ENCODE results near the gene GPR63. TPM values are rescaled to one million over a fixed set of nuclear protein-coding genes. Genes with fewer than 3 reads are reported as not detected.

GPR63 gene
- total and polyA plus RNA-seq, 2 of the 13 experiments (the other 11 are each of a cell fraction or from before 2014, with no cell fraction given): 0.01 to 0.02 TPM

DNA sequence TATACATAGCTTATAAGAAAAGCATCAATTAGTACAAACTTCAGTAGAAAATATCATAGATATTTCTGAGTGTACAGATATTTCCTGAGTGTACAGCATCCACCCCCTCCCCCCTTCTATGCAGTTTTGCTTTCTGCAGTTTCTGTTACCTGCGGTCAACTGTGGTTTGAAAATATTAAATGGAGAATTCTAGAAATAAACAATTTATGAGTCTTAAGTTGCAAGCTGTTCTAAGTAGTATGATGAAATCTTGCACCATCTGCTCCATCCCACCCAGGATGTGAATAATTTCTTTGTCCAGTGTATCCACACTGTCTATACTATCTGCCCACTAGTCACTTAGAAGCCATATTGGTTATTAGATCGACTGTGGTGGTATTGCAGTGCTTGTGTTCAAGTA lies 15.8 kb upstream of the GPR63 start:
- Histone ChIP-seq H3K36me3 (replicated peaks in 1 of 2; ENCODE audit: control insufficient read depth in 1 of 2, insufficient read depth in 2 of 2, low read length in 2 of 2) (no peaks in the 10 kb centered on the region), H3K9ac (ENCODE audit: insufficient read depth, low read depth, low read length) (no peak overlapping the region), H3K9me3 (ENCODE audit: low read length) (no peaks in the 10 kb centered on the region), H3K4me1 (ENCODE audit: insufficient read depth, low read length) (no peaks in the 10 kb centered on the region), H3K27me3 (ENCODE audit: control insufficient read depth in 1 of 2, insufficient read depth in 2 of 2, low read length in 2 of 2) (no peaks in the 10 kb centered on the region), H3K4me3 (replicated peaks in 1 of 3; ENCODE audit: insufficient read depth in 1 of 3, low read depth in 2 of 3, low read length in 3 of 3) (no peak overlapping the region), H3K79me2 (ENCODE audit: insufficient read depth, low read length) (no peaks in the 10 kb centered on the region), H4K20me1 (ENCODE audit: insufficient read depth, low read length) (no peaks in the 10 kb centered on the region), H3K27ac (ENCODE audit: extremely low read length, insufficient read depth, low read length) (no peak overlapping the region), H3K4me2 (ENCODE audit: low read depth, low read length) (no peak overlapping the region), H2AFZ (ENCODE audit: low read length) (no peak overlapping the region)
- no peak for ATAC-seq
- in situ Hi-C loops (cut with HindIII; ENCODE audit: extremely low pct_ligation_motif_present, low pct_unique_long_range_greater_than_20kb): no loop called here
- no TSS peak for BruUV-seq (replicated peaks)
- DNase-seq (ENCODE audit: low spot score): no peak
- no peak for FAIRE-seq
- TF ChIP-seq, protein P1, sequence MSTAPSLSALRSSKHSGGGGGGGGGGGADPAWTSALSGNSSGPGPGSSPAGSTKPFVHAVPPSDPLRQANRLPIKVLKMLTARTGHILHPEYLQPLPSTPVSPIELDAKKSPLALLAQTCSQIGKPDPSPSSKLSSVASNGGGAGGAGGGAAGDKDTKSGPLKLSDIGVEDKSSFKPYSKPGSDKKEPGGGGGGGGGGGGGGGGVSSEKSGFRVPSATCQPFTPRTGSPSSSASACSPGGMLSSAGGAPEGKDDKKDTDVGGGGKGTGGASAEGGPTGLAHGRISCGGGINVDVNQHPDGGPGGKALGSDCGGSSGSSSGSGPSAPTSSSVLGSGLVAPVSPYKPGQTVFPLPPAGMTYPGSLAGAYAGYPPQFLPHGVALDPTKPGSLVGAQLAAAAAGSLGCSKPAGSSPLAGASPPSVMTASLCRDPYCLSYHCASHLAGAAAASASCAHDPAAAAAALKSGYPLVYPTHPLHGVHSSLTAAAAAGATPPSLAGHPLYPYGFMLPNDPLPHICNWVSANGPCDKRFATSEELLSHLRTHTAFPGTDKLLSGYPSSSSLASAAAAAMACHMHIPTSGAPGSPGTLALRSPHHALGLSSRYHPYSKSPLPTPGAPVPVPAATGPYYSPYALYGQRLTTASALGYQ (CRISPR knock-in tag; IDR thresholded peaks at IDR 0.05): no peak
- TF ChIP-seq, protein P2, sequence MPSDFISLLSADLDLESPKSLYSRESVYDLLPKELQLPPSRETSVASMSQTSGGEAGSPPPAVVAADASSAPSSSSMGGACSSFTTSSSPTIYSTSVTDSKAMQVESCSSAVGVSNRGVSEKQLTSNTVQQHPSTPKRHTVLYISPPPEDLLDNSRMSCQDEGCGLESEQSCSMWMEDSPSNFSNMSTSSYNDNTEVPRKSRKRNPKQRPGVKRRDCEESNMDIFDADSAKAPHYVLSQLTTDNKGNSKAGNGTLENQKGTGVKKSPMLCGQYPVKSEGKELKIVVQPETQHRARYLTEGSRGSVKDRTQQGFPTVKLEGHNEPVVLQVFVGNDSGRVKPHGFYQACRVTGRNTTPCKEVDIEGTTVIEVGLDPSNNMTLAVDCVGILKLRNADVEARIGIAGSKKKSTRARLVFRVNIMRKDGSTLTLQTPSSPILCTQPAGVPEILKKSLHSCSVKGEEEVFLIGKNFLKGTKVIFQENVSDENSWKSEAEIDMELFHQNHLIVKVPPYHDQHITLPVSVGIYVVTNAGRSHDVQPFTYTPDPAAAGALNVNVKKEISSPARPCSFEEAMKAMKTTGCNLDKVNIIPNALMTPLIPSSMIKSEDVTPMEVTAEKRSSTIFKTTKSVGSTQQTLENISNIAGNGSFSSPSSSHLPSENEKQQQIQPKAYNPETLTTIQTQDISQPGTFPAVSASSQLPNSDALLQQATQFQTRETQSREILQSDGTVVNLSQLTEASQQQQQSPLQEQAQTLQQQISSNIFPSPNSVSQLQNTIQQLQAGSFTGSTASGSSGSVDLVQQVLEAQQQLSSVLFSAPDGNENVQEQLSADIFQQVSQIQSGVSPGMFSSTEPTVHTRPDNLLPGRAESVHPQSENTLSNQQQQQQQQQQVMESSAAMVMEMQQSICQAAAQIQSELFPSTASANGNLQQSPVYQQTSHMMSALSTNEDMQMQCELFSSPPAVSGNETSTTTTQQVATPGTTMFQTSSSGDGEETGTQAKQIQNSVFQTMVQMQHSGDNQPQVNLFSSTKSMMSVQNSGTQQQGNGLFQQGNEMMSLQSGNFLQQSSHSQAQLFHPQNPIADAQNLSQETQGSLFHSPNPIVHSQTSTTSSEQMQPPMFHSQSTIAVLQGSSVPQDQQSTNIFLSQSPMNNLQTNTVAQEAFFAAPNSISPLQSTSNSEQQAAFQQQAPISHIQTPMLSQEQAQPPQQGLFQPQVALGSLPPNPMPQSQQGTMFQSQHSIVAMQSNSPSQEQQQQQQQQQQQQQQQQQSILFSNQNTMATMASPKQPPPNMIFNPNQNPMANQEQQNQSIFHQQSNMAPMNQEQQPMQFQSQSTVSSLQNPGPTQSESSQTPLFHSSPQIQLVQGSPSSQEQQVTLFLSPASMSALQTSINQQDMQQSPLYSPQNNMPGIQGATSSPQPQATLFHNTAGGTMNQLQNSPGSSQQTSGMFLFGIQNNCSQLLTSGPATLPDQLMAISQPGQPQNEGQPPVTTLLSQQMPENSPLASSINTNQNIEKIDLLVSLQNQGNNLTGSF (CRISPR knock-in tag; IDR thresholded peaks at IDR 0.05): no peak
- TF ChIP-seq MTA3 (CRISPR knock-in tag; IDR thresholded peaks at IDR 0.05): no peak
- TF ChIP-seq FOXK1 (CRISPR knock-in tag; IDR thresholded peaks at IDR 0.05; ENCODE audit: borderline replicate concordance, low read depth): no peak
- TF ChIP-seq ZFP36L1 (CRISPR knock-in tag; IDR thresholded peaks at IDR 0.05): no peak
- no peak for TF ChIP-seq CREB1 (IDR thresholded peaks at IDR 0.05)
- no peak for TF ChIP-seq CREB1 (CRISPR knock-in tag; IDR thresholded peaks at IDR 0.05)
- TF ChIP-seq, protein P3, sequence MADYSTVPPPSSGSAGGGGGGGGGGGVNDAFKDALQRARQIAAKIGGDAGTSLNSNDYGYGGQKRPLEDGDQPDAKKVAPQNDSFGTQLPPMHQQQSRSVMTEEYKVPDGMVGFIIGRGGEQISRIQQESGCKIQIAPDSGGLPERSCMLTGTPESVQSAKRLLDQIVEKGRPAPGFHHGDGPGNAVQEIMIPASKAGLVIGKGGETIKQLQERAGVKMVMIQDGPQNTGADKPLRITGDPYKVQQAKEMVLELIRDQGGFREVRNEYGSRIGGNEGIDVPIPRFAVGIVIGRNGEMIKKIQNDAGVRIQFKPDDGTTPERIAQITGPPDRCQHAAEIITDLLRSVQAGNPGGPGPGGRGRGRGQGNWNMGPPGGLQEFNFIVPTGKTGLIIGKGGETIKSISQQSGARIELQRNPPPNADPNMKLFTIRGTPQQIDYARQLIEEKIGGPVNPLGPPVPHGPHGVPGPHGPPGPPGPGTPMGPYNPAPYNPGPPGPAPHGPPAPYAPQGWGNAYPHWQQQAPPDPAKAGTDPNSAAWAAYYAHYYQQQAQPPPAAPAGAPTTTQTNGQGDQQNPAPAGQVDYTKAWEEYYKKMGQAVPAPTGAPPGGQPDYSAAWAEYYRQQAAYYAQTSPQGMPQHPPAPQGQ (CRISPR knock-in tag; IDR thresholded peaks at IDR 0.05; ENCODE audit: borderline replicate concordance): no peak
- TF ChIP-seq ELF4 (CRISPR knock-in tag; IDR thresholded peaks at IDR 0.05; ENCODE audit: borderline replicate concordance): no peak
- TF ChIP-seq, protein P4, sequence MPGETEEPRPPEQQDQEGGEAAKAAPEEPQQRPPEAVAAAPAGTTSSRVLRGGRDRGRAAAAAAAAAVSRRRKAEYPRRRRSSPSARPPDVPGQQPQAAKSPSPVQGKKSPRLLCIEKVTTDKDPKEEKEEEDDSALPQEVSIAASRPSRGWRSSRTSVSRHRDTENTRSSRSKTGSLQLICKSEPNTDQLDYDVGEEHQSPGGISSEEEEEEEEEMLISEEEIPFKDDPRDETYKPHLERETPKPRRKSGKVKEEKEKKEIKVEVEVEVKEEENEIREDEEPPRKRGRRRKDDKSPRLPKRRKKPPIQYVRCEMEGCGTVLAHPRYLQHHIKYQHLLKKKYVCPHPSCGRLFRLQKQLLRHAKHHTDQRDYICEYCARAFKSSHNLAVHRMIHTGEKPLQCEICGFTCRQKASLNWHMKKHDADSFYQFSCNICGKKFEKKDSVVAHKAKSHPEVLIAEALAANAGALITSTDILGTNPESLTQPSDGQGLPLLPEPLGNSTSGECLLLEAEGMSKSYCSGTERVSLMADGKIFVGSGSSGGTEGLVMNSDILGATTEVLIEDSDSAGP (CRISPR knock-in tag; IDR thresholded peaks at IDR 0.05; ENCODE audit: borderline replicate concordance): no peak
- TF ChIP-seq FOSL2 (CRISPR knock-in tag; IDR thresholded peaks at IDR 0.05): no peak
- intact Hi-C loops (cut with micrococcal nuclease; ENCODE audit: unreplicated experiment): no loop called here
- WGBS (ENCODE audit: low lambda C conversion rate): 42% methylated on average over 2 of the region's 2 CpGs
- ChIA-PET POLR2A (no interaction called here), CTCF (ENCODE audit: low intra/inter-chr PET ratio, low total read pairs) (no interaction called here)
